Measurements from ENCODE around the gene NAGS. TPM values are rescaled to one million over a fixed set of nuclear protein-coding genes. Genes with fewer than 3 reads are reported as not detected.
"Not testable (repeated sequence)": the region's sequence is repeated elsewhere in the genome, so short reads cannot be mapped to it uniquely, and the experiment has no call there.

The NAGS gene
- total RNA-seq, 1 experiment from 2014 or later, result 3.7 TPM

GRCh38 chr17:43958748-43959352, 45.6 kb upstream of the NAGS start:
- Histone ChIP-seq H4K91ac (ENCODE audit: insufficient read length, low read depth, low read length) (no peak overlapping the region), H3K18ac (ENCODE audit: insufficient read length, low read depth, low read length) (no peak overlapping the region), H2BK12ac (ENCODE audit: insufficient read length, low read depth, low read length) (no peak overlapping the region), H3K23me2 (ENCODE audit: insufficient read length, low read depth, low read length, poor library complexity, severe bottlenecking) (no peaks in the 10 kb centered on the region), H3K4ac (ENCODE audit: low read depth, low read length) (no peak overlapping the region), H3K4me1 (ENCODE audit: insufficient read depth, low read length) (no peaks in the 10 kb centered on the region), H4K20me1 (ENCODE audit: control insufficient read depth, insufficient read depth, insufficient read length) (no peaks in the 10 kb centered on the region), H3K23ac (ENCODE audit: insufficient read length, low read depth, low read length) (no peak overlapping the region), H2AK5ac (ENCODE audit: insufficient read length, low read length) (no peak overlapping the region), H3K79me1 (ENCODE audit: insufficient read depth, low read depth, low read length, poor library complexity, severe bottlenecking) (no peaks in the 10 kb centered on the region), H3K14ac (ENCODE audit: insufficient read depth, low read length) (no peak overlapping the region), H2BK120ac (ENCODE audit: low read depth, low read length, poor library complexity, severe bottlenecking) (no peak overlapping the region), H3K27ac (ENCODE audit: insufficient read length, low read depth, low read length) (no peak overlapping the region), H2BK15ac (ENCODE audit: low read depth, low read length) (no peak overlapping the region), H3T11ph (ENCODE audit: low read length) (no peak overlapping the region), H2BK5ac (ENCODE audit: insufficient read length, low read length) (no peak overlapping the region), H3K4me2 (ENCODE audit: insufficient read depth, insufficient read length, low read length) (no peak overlapping the region), H3K27me3 (ENCODE audit: insufficient read depth, low read length) (peaks cover 4% of the 10 kb centered on the region; the same call in 1 of the 2 replicates), H3K79me2 (ENCODE audit: insufficient read depth, low read length) (no peaks in the 10 kb centered on the region), H3K56ac (ENCODE audit: insufficient read length, low read depth, low read length) (no peak overlapping the region), H4K8ac (replicated peaks; ENCODE audit: insufficient read length, low read depth, low read length) (no peak overlapping the region), H4K5ac (ENCODE audit: insufficient read length, low read depth, low read length) (no peak overlapping the region), H2AFZ (ENCODE audit: low read length) (no peak overlapping the region), H3K9ac (ENCODE audit: extremely low read depth, insufficient read length, low read length) (no peak overlapping the region), H2BK20ac (ENCODE audit: low read depth, low read length, poor library complexity, severe bottlenecking) (no peak overlapping the region), H3K9me3 (ENCODE audit: control insufficient read depth, low read depth, low read length) (no peaks in the 10 kb centered on the region)
- Mint-ChIP-seq H3K4me1 (0 out of 4 replicates have a peak, but pooled peaks cover 0 to 2% of the 10 kb centered on the region in 2 experiments), H3K9me3 (no peaks in the 10 kb centered on the region; a peak in 1 of 5 replicates), H3K4me3 (no peak overlapping the region), H3K27ac (no peak overlapping the region), H3K27me3 (ENCODE audit: low read depth) (peaks cover 27% of the 10 kb centered on the region), H3K36me3 (ENCODE audit: insufficient read depth in 1 of 3, low read depth in 3 of 3) (no peaks in the 10 kb centered on the region)
- DNase-seq, result no peak
- no CpG with 5 or more reads among the region's 2 CpGs for WGBS (ENCODE audit: extremely low coverage, insufficient read length, low lambda C conversion rate)
- TF ChIP-seq CTCF (conservative IDR thresholded peaks at IDR 0.05), result no peak

- not testable (repeated sequence) for H4K91ac ChIP-seq (ENCODE audit: insufficient read length, low read depth, low read length); H3K4me1 Mint-ChIP-seq; H2BK12ac ChIP-seq (ENCODE audit: insufficient read length, low read depth, low read length); H3K4me3 Mint-ChIP-seq; H3K9me3 ChIP-seq (ENCODE audit: control insufficient read depth, low read depth, low read length); H3K4ac ChIP-seq (ENCODE audit: low read depth, low read length); H2BK5ac ChIP-seq (ENCODE audit: insufficient read length, low read length); H3K18ac ChIP-seq (ENCODE audit: insufficient read length, low read depth, low read length); H3K36me3 Mint-ChIP-seq (ENCODE audit: insufficient read depth in 1 of 3, low read depth in 3 of 3); H2BK20ac ChIP-seq (ENCODE audit: low read depth, low read length, poor library complexity, severe bottlenecking); H3K9ac ChIP-seq (ENCODE audit: extremely low read depth, insufficient read length, low read length); H3K27ac ChIP-seq (ENCODE audit: insufficient read length, low read depth, low read length); H4K20me1 ChIP-seq (ENCODE audit: control insufficient read depth, insufficient read depth, insufficient read length); H3K23ac ChIP-seq (ENCODE audit: insufficient read length, low read depth, low read length); H3K56ac ChIP-seq (ENCODE audit: insufficient read length, low read depth, low read length); H2AK5ac ChIP-seq (ENCODE audit: insufficient read length, low read length); H3T11ph ChIP-seq (ENCODE audit: low read length); H3K14ac ChIP-seq (ENCODE audit: insufficient read depth, low read length); H3K27me3 ChIP-seq (ENCODE audit: insufficient read depth, low read length); H4K8ac ChIP-seq (replicated peaks; ENCODE audit: insufficient read length, low read depth, low read length); H3K9me3 Mint-ChIP-seq; H3K79me2 ChIP-seq (ENCODE audit: insufficient read depth, low read length); H3K4me1 ChIP-seq (ENCODE audit: insufficient read depth, low read length); H4K5ac ChIP-seq (ENCODE audit: insufficient read length, low read depth, low read length); H3K4me2 ChIP-seq (ENCODE audit: insufficient read depth, insufficient read length, low read length); H2AFZ ChIP-seq (ENCODE audit: low read length); H3K27ac Mint-ChIP-seq; H3K79me1 ChIP-seq (ENCODE audit: insufficient read depth, low read depth, low read length, poor library complexity, severe bottlenecking); H3K23me2 ChIP-seq (ENCODE audit: insufficient read length, low read depth, low read length, poor library complexity, severe bottlenecking); H2BK15ac ChIP-seq (ENCODE audit: low read depth, low read length); DNase-seq; H2BK120ac ChIP-seq (ENCODE audit: low read depth, low read length, poor library complexity, severe bottlenecking); H3K27me3 Mint-ChIP-seq (ENCODE audit: low read depth)
- WGBS (ENCODE audit: extremely low coverage, insufficient read length, low lambda C conversion rate), result no CpG with 5 or more reads among the region's 6 CpGs
Observed at GRCh38 chr17:43961292-43961691, 43.1 kb upstream of the NAGS start.
